Middle frontal gyrus (tissue), 1 donor: ENCODE results near the gene MT1X.
"Not testable (repeated sequence)": the region's sequence is repeated elsewhere in the genome, so short reads cannot be mapped to it uniquely, and the experiment has no call there.

ENCODE experiments used
- DNase-seq: peaks from one replicate; pipeline ENCODE4 v3.0.0-alpha.2; 2015; ENCODE audit warnings: low spot score; ENCODE audit errors: extremely low spot score

Gene MT1X

GRCh38 chr16:56710181-56710737 is 28.0 kb downstream of the MT1X start:
- no peak for DNase-seq

DNA sequence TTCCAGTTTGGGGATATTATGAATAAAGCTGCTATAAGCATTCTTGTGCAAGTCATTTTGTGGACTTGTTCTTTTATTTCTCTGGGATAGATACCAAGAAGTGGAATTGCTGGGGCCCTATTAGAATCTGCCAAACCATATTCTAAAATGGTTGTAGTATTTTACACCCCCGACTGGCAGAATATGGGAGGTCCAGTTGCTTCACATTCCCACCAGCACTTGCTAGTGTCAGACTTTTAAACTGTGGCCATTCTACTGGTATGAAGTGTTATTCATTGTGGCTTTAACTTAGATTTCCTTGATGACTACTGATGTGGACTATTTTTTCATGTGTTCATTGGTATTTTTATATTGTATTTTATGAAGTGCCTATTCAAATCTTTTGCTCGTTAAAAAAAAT is 29.6 kb downstream of the MT1X start:
- no peak for DNase-seq

GRCh38 chr16:56713794-56714193 is 31.5 kb downstream of the MT1X start:
- no peak for DNase-seq

DNA sequence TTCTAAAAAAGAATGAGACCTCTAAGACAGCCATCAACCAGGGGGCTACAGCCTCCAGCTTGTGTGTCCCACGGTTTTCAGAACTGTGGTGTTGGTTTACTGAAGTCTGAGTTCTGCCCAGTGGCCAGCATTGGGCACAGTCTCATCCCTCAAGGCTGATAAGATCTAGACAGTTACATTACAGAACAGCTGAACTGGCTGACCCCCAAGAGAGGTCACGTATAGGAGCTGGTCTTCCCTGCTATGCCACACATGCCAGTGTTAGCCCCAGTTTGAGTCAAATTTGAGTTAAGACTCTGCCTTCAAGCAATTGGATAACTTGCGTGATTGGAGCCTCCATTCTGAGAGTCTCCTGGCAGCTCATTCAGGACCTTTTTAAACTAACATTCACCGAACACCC is 32.9 kb downstream of the MT1X start:
- no peak for DNase-seq

DNA sequence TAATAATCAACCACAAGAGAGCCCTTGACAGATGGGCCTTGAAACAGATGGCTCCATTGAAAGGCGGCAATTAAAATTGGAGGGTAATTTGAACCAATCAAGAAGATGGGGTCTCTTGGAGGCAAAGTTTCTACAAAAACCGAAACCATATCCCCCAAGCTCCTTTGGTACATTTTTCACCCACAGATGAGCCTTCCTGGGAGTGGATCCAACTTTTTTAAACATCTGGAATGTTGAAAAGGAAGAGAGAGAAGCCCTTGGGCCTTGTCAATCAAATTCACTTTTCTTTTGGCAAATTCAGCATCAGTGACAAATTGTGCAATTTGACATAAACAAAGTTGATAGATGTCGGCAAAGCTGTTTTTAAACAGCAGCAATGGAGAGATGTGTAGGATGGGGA is 34.5 kb downstream of the MT1X start:
- DNase-seq = no peak

DNA sequence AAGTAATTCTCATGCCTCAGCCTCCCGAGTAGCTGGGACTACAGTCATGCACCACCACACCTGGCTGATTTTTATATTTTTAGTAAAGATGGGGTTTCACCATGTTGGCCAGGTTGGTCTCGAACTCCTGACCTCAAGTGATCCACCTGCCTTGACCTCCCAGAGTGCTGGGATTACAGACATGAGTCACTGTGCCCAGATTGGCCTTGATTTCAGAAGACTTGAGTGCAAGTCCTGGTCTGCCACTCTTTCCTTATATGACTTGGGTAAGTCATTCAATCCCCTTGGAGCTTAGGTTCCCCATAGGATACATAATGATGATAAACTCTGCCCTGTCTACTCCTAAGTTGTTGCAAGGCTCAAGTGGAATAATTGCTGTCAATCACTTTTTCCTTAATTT is 35.3 kb downstream of the MT1X start:
- not testable (repeated sequence) for DNase-seq

- no peak for DNase-seq
Observed at GRCh38 chr16:56722200-56722842, 40.1 kb downstream of the MT1X start.

- DNase-seq = no peak
Observed at GRCh38 chr16:56724191-56724590, 41.9 kb downstream of the MT1X start.

DNA sequence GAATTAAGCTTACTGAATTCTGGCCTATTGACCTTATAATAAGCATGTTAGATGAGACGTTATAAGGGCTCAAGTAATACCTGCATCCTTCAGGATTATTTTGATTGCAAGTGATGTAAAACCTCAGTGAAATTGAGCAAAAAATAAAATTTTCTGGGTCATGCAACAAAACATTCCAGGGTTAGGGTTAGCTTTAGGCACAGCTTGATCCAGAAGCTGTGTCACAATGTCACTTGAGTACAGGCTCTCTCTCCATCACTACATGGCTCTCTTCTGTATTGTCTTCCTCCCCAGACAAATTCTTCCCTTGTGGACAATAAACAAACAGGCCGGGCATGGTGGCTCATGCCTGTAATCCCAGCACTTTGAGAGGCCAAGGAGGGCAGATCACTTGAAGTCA is 44.0 kb downstream of the MT1X start:
- no peak for DNase-seq

DNA sequence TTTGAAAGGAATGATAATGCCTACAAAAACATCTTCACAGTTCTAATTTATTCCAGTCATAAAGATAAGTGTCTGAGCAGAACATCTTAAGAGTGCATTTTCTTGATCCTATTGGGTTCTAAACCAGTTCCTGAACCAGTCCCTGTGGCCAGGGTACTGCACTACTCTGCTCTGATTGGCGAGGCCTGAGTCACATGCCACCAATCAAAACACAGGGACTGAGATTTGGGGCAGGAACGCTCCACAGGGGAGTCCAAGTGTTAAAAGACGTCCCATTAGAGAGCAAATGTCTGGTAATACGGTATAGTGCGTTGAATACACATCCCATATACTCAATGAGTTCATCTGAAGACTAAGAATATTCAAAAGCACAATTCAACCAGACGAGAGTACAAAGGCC is 44.7 kb downstream of the MT1X start:
- no peak for DNase-seq

DNA sequence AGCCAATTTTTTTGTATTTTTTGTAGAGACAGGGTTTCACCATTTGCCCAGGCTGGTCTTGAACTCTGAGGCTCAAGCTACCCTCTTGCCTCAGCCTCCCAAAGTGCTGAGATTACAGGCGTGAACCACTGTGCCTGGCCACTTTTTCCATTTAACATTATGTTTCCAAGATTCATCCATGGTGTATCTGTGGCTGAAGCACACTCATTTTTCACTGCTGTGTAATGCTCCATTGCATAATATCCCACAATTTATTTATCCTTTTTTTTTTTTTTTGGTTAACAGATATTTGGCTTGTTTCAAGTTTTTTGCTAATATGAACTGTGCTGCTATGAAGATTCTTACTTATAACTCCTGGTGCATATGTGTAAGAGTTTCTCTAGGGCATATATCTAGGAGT is 45.8 kb downstream of the MT1X start:
- DNase-seq = no peak

GRCh38 chr16:56728980-56729734 is 46.9 kb downstream of the MT1X start:
- no peak for DNase-seq

DNA sequence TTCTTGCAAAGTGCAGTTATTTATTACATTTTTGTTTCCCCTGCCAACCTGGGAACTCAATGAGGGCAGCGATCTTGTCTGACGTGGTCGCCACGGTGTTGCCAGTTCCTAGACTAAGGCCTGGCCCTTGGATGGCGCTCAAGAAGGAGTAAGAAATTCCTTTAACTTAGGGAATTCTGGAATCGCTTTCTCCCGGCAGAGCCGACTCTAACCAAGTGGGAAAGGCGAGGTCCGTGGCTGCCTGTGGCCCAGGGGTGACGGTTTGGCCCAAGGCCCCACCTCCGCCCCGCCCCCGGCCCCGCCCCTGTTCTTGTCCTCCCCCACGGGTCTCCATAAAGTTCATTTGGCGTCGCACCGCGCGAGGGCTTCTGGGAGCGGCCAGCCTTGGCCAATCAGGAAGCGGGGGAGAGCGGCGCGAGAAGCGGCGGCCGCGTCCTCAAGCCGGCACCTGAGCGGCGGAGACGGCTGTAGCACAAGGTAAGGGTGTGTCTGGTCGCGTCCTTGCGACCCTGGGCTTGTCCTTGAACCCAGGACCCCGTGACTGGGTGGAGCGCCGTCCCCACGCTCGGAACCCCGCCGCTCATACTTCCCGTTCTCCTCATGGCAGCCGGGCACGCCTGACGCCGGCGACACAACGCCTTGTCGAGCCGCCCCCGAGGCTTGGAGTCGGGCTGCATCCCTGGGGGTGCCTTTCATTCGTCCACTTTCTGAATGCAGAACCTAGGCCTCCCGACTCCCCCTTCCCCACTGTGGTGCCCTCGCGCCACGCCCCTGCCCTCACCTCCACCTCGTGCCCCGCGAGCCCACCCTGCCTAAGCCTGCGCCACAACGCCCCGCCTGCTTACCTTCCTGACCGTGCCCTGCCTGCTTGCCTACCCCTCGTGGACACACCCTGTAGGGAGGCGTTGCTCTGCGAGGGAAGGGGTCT is 47.7 kb downstream of the MT1X start, which contains the start of gene NUP93:
Gene NUP93 (plus strand): TSS at position 395 of the 928 bp plus-strand sequence. CDS start 18,119 bp downstream, outside the sequence.
- peak; percentile 90 for DNase-seq

DNA sequence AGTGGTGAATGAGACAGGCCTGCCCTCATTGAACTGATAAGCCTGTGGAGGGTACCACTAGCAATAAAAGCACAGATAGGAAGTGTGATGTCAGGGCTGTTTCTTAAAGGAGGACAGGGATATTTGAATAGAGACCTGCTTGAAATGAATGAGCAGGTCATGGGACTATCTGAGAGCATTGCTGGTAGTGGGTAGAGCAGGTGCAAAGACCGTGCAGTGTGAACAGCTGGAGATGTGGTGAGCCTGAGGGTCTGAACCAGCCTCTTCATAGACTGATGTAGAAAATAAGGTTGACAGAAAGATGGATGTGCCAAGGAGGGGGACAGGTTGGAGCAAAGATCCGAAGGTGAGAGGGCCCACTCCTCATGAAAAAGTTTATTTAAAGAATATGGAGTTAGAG is 50.1 kb downstream of the MT1X start:
- no peak for DNase-seq

GRCh38 chr16:56732832-56733231 is 50.6 kb downstream of the MT1X start:
- DNase-seq = no peak
